ENCODE measurements around the gene IQSEC2.

IQSEC2 gene

DNA sequence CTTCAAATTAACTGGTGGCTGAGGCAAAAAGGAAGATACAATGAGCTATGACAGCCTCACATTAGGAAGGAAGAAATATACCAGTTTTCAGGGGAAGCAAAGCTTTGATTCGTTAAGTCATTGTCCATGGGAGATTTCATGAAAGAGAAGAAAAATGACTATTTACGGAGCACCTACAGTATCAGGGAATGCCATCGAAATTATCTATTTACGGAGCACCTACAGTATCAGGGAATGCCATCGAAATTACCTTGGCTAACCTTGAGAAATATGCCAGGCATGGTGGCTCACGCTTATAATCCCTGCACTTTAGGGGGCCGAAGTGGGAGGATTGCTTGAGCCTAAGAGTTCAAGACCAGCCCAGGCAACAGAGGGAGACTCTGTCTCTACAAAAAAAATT, 28.5 kb upstream of the IQSEC2 start:
- Histone ChIP-seq H3K36me3 (no peaks in the 10 kb centered on the region), H3K27ac (no peak overlapping the region), H3K9me3 (no peaks in the 10 kb centered on the region), H3K4me1 (ENCODE audit: control insufficient read depth in 1 of 2, insufficient read depth in 1 of 2, low read depth in 1 of 2, low read length in 1 of 2) (peaks cover 14 to 16% of the 10 kb centered on the region in 2 experiments), H3K4me3 (ENCODE audit: low read depth in 1 of 2, low read length in 1 of 2) (no peak overlapping the region), H3K27me3 (no peaks in the 10 kb centered on the region)
- no peak for TF ChIP-seq CTCF (IDR thresholded peaks at IDR 0.05)

DNA sequence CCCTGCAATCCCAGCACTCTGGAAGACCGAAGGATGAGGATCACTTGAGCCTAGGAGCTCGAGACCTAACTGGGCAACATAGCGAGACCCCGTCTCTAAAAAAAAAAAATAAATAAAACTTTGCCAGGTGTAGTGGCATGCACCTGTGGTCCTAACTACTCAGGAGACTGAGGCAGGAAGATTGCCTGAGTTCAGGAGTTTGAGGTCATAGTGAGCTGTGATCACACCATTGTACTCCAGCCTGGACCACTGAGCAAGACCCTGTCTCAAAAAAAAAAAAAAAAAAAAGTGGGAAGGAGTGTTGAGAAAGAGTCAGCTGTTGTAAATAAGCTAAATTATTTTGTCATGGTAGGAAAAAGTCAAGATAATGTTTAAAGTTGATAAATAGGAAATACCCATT, 27.5 kb upstream of the IQSEC2 start:
- H3K27ac ChIP-seq = no peak overlapping the region
- no peaks in the 10 kb centered on the region for H3K36me3 ChIP-seq
- no peak for TF ChIP-seq CTCF (IDR thresholded peaks at IDR 0.05)
- no peaks in the 10 kb centered on the region for H3K27me3 ChIP-seq
- H3K4me1 ChIP-seq (ENCODE audit: control insufficient read depth in 1 of 2, insufficient read depth in 1 of 2, low read depth in 1 of 2, low read length in 1 of 2) = peaks cover 11 to 12% of the 10 kb centered on the region in 2 experiments
- no peak overlapping the region for H3K4me3 ChIP-seq (ENCODE audit: low read depth in 1 of 2, low read length in 1 of 2)
- no peaks in the 10 kb centered on the region for H3K9me3 ChIP-seq

DNA sequence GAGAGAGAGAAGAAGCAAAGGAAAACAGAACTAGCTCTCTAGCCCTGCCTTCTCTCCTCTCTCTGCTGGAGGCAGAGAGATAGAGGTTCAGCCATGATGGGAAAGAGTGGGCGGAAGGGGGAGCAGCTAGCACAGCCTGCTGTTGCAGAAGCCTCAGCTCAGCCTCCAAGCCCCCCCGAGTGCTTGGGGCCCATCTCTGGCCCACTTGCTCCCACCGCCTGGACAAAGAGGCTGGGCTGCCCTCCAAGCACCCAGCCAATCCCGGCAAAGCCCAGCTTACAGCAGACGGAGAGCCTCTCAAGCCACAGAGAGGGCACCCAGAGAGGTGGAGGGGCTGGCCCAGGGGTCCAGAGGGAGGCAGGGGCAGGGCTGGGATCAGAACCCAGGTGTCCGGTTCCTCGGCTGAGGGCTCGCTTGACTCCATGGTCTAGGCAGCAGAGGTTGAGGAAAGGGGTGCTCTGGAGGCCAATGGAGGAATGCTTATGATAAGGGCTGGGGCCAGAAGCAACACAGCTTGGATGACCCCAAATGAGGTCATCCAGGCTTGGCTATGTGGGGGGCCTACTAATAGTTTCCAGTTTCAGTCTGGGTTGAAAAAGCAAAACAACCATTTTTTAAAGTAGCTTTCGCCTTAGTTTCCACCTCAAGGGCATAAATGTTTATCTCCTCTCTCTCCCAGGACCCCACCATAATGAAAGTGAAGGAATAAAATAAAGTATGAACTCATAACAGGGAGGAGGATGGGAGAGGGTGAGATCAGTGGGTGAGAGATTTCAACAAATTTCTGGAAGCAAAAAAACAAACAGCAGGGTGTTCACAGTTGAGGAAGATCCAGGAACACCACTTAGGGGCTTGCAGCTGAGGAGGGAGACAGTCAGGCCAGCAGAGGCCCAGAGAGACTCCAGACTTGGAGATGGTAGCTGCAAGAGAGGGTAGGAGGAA, 24.9 kb upstream of the IQSEC2 start:
- TF ChIP-seq CTCF (IDR thresholded peaks at IDR 0.05) = no peak
- Histone ChIP-seq H3K4me3 (ENCODE audit: low read depth in 1 of 2, low read length in 1 of 2) (no peak overlapping the region), H3K4me1 (ENCODE audit: control insufficient read depth in 1 of 2, insufficient read depth in 1 of 2, low read depth in 1 of 2, low read length in 1 of 2) (no peaks in the 10 kb centered on the region), H3K27ac (no peak overlapping the region), H3K9me3 (no peaks in the 10 kb centered on the region), H3K36me3 (no peaks in the 10 kb centered on the region), H3K27me3 (no peaks in the 10 kb centered on the region)

DNA sequence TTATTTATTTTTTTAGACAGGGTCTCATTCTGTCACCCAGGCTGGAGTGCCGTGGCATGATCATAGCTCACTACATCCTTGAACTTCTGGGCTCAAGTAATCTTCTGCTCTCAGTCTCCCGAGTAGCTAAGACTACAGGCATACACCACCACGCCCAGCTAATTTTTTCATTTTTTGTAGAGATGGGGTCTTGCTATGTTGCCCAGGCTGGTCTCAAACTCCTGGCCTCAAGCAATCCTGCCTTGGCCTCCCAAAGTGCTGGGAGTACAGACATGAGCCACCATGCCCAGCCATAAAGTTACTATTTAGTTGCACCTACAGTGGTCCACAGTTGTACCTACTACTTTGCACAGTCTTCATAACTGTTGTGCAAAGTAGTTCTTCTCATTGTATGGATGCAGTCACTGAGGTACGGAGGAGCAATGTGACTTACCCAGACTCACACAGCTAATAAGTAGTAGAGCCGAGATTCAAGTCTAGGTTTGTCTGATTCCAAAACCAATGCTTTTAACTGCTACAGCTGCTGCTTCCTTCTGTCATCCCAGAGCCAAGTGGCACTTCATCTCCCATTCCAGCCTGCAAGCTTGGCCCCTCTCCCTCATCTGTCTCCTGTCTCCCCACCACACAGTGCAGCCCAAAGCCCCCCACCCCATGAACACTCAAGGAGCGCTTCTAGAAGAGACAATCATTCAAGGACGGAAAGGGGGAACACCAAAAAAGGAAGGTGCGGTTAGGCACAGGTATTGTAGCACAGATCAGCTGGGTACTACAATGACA, 24.0 kb upstream of the IQSEC2 start:
- Histone ChIP-seq H3K27ac (no peak overlapping the region), H3K27me3 (no peaks in the 10 kb centered on the region), H3K36me3 (no peaks in the 10 kb centered on the region), H3K9me3 (no peaks in the 10 kb centered on the region), H3K4me3 (ENCODE audit: low read depth in 1 of 2, low read length in 1 of 2) (no peak overlapping the region), H3K4me1 (ENCODE audit: control insufficient read depth in 1 of 2, insufficient read depth in 1 of 2, low read depth in 1 of 2, low read length in 1 of 2) (no peaks in the 10 kb centered on the region)
- TF ChIP-seq CTCF (IDR thresholded peaks at IDR 0.05) = no peak

- TF ChIP-seq CTCF (IDR thresholded peaks at IDR 0.05) = no peak
- Histone ChIP-seq H3K36me3 (no peaks in the 10 kb centered on the region), H3K27ac (no peak overlapping the region), H3K4me3 (ENCODE audit: low read depth in 1 of 2, low read length in 1 of 2) (no peak overlapping the region), H3K9me3 (no peaks in the 10 kb centered on the region), H3K4me1 (ENCODE audit: control insufficient read depth in 1 of 2, insufficient read depth in 1 of 2, low read depth in 1 of 2, low read length in 1 of 2) (no peaks in the 10 kb centered on the region), H3K27me3 (no peaks in the 10 kb centered on the region)
Observed at GRCh38 chrX:53303195-53303594, 21.8 kb upstream of the IQSEC2 start.

All from neutrophil (primary cell).